ENCODE data around the gene SLC2A8.

The SLC2A8 gene

GRCh38 chr9:127370672-127371648 lies 26.0 kb upstream of the SLC2A8 start:
- CTCF ChIA-PET = interaction anchor here (0.7 to 1.7 kb wide), 2 partner anchors 15 to 134 kb away, joined by 3 to 7 read pairs; no protein-coding TSS in a partner anchor
- POLR2A ChIA-PET (ENCODE audit: low non-redundant PET) = no interaction called here
- TF ChIP-seq CTCF (conservative IDR thresholded peaks at IDR 0.05; ENCODE audit: low read depth) = no peak
- no peak for DNase-seq (ENCODE audit: low spot score)
- H3K27ac ChIP-seq = no peak overlapping the region

GRCh38 chr9:127380479-127380878 lies 16.5 kb upstream of the SLC2A8 start:
- no peak overlapping the region for H3K27ac ChIP-seq
- TF ChIP-seq CTCF (conservative IDR thresholded peaks at IDR 0.05; ENCODE audit: low read depth) = no peak
- ChIA-PET POLR2A (ENCODE audit: low non-redundant PET) (no interaction called here), CTCF (no interaction called here)
- DNase-seq (ENCODE audit: low spot score) = no peak

GRCh38 chr9:127382541-127382940 lies 14.4 kb upstream of the SLC2A8 start:
- ChIA-PET CTCF (no interaction called here), POLR2A (ENCODE audit: low non-redundant PET) (no interaction called here)
- no peak for TF ChIP-seq CTCF (conservative IDR thresholded peaks at IDR 0.05; ENCODE audit: low read depth)
- DNase-seq (ENCODE audit: low spot score) = no peak
- H3K27ac ChIP-seq = no peak overlapping the region

- CTCF ChIA-PET = interaction anchor here (0.6 kb wide), 1 partner anchor 63 kb away, joined by 3 read pairs; no protein-coding TSS in a partner anchor
- no peak overlapping the region for H3K27ac ChIP-seq
- no peak for TF ChIP-seq CTCF (conservative IDR thresholded peaks at IDR 0.05; ENCODE audit: low read depth)
- DNase-seq (ENCODE audit: low spot score) = no peak
- POLR2A ChIA-PET (ENCODE audit: low non-redundant PET) = no interaction called here
These were observed 12.8 kb upstream of the SLC2A8 start for GRCh38 chr9:127384016-127384730.

GRCh38 chr9:127384901-127385300 lies 12.1 kb upstream of the SLC2A8 start:
- no peak overlapping the region for H3K27ac ChIP-seq
- DNase-seq (ENCODE audit: low spot score) = no peak
- POLR2A ChIA-PET (ENCODE audit: low non-redundant PET) = no interaction called here
- CTCF ChIA-PET = no interaction called here
- no peak for TF ChIP-seq CTCF (conservative IDR thresholded peaks at IDR 0.05; ENCODE audit: low read depth)

- no peak overlapping the region for H3K27ac ChIP-seq
- POLR2A ChIA-PET (ENCODE audit: low non-redundant PET) = no interaction called here
- no peak for TF ChIP-seq CTCF (conservative IDR thresholded peaks at IDR 0.05; ENCODE audit: low read depth)
- CTCF ChIA-PET = interaction anchor here (1.1 kb wide), 1 partner anchor 20 kb away, joined by 3 read pairs; no protein-coding TSS in a partner anchor
- no peak for DNase-seq (ENCODE audit: low spot score)
These were observed 10.7 kb upstream of the SLC2A8 start for GRCh38 chr9:127386249-127386648.
